ENCODE data around the gene SSR4.

The SSR4 gene

DNA sequence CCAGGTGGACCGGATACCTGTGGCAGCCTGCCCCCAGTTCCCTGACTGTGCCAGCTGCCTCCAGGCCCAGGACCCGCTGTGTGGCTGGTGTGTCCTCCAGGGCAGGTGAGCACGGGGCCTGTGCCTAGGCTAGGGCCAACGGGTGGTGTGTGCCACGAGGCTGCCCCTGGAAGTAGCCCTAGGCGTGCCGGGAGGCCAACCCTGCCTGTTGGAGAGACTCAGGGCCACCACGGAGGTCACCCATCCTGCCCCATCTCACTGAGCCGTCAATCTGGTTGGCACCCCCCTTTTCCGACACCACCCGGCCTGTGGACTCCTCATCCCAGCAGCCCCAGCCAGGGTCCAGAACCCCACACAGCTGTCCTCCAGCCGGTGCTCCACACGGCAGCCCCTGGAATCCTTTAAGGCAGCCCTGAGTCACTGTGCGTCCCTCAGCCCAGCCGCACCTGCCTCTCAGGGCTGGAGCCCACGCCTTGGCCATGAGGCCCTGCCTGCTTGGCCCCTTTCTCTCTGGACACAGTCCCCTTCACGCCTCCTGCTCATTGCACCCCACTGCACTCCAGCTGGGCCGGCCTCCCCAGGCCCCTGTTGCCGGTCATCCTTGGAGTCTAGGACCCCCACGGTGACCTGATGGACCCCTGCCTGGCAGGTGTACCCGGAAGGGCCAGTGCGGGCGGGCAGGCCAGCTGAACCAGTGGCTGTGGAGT, 25.2 kb upstream of the SSR4 start:
- no peak for DNase-seq (ENCODE audit: low read depth in 2 of 2)

DNA sequence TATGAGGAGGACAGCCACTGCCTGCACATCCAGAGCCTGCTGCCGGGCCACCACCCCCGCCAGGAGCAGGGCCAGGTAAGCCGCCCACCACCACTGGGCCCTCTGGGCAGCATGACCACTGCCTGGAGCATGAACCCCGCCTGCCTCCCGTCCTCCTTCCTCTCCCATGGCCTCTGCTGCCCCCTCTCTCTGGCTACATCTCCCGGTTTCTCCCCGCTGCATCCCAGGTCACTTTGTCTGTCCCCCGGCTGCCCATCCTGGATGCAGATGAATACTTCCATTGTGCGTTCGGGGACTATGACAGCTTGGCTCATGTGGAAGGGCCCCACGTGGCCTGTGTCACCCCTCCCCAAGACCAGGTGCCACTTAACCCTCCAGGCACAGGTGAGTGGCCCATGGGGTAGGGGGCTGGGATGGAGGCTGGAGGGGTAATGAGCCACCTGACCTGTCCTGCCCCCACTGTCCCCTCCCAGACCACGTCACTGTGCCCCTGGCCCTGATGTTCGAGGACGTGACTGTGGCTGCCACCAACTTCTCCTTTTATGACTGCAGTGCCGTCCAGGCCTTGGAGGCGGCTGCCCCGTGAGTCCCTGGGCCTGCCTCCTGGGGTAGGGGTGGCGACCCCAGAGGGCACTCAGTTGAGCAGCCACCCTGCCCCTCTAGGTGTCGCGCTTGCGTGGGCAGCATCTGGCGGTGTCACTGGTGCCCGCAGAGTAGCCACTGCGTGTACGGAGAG, 24.4 kb upstream of the SSR4 start:
- DNase-seq (ENCODE audit: low read depth in 2 of 2), result no peak

- no peak for DNase-seq (ENCODE audit: low read depth in 2 of 2)
Measured at GRCh38 chrX:153770601-153771414, 23.7 kb upstream of the SSR4 start.

- DNase-seq (ENCODE audit: low read depth in 2 of 2), result no peak
Measured at GRCh38 chrX:153771415-153772315, 22.8 kb upstream of the SSR4 start.

DNA sequence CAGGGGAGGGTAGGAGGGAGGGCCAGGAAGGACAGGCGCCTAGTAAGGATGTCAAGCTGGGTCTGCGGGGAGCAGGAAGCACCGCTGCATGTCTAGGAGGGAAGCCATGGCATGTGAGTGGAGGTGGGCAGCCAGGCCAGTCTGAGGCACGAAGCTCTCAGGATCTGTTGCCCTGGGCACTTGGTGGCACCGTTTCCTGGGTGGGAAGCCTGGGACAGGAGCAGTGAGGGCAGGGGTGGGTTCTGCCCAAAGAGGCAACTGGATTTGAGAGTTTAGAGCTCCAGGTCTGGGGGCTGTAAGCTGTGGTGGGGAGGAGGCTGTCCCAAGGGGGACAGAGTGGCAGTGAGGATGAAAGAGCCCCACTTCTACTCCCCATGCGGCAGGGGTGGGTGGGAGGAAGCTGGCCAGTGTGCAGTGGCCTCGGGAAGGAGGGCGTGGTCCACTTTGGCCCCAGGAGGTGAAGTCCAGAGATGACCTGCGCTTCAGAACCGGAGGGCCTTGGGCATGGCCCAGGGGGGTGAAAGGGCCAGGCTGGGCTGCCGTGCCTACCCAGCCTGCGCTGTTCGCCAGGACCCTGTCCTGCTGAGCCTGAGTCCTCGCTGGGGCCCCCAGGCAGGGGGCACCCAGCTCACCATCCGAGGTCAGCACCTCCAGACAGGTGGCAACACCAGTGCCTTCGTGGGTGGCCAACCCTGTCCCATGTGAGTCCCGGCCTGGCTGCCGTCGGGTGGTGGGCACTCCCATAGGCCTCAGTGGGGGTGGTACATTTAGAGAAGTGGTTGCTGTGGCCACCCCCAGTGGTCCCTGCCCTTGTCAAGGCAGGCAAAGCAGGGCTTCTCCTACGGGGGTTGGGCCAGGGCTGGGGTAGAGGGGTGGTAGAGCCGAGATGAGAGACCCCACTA, 21.9 kb upstream of the SSR4 start:
- DNase-seq (ENCODE audit: low read depth in 2 of 2), result no peak

- DNase-seq (ENCODE audit: low read depth in 2 of 2), result no peak
Measured at GRCh38 chrX:153773218-153773611, 21.3 kb upstream of the SSR4 start.

- no peak for DNase-seq (ENCODE audit: low read depth in 2 of 2)
Measured at GRCh38 chrX:153773741-153774575, 20.5 kb upstream of the SSR4 start.

- DNase-seq (ENCODE audit: low read depth in 2 of 2), result no peak
Measured at GRCh38 chrX:153774576-153775292, 19.7 kb upstream of the SSR4 start.

DNA sequence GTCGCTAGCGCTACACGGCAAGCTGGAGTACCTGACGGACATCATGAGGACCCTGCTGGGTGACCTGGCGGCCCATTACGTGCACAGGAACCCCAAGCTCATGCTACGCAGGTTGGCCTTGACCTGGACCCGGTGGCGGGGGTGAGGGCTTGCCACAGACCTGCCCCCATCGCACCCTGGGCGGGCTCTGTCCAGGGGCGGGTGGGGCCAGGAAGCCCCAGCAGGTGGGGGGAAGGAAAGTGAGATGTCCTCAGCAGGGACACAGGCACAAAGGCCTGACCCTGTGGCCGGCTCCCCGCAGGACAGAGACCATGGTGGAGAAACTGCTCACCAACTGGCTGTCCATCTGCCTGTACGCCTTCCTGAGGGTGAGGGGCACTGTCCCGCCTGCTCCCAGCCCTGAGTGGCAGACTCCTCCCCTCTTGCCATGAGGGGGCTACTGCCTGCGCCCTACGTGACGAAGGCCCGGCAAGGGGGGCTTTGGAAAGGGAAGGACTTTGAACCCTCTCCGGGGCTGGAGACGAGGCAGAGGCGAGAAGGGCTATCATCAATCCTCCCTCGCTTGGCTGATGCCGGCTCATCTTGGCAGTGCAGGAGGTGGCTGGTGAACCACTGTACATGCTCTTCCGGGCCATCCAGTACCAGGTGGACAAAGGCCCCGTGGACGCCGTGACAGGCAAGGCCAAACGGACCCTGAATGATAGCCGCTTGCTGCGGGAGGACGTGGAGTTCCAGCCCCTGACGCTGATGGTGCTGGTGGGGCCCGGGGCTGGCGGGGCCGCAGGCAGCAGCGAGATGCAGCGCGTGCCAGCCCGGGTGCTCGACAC, 19.0 kb upstream of the SSR4 start:
- no peak for DNase-seq (ENCODE audit: low read depth in 2 of 2)

- no peak for DNase-seq (ENCODE audit: low read depth in 2 of 2)
Measured at GRCh38 chrX:153776120-153776599, 18.3 kb upstream of the SSR4 start.

DNA sequence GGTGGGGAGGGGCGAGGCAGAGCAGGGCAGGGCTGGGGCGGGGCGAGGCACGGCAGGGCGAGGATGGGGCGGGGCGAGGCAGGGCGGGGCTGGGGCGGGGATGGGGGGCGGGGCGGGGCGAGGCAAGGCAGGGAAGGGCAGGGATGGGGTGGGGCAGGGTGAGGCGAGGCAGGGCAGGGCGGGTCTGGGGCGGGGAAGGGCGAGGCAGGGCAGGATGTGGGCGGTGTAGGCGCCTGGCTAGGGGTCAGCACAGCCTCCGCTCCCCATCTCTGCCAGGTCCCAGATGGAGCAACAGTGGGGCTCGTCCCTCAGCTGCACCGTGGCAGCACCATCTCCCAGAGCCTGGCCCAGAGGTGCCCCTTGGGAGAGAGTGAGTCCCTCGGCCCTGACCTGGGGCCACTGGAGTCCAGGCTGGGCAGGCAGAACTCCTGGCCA, 17.8 kb upstream of the SSR4 start:
- DNase-seq (ENCODE audit: low read depth in 2 of 2), result no peak

DNA sequence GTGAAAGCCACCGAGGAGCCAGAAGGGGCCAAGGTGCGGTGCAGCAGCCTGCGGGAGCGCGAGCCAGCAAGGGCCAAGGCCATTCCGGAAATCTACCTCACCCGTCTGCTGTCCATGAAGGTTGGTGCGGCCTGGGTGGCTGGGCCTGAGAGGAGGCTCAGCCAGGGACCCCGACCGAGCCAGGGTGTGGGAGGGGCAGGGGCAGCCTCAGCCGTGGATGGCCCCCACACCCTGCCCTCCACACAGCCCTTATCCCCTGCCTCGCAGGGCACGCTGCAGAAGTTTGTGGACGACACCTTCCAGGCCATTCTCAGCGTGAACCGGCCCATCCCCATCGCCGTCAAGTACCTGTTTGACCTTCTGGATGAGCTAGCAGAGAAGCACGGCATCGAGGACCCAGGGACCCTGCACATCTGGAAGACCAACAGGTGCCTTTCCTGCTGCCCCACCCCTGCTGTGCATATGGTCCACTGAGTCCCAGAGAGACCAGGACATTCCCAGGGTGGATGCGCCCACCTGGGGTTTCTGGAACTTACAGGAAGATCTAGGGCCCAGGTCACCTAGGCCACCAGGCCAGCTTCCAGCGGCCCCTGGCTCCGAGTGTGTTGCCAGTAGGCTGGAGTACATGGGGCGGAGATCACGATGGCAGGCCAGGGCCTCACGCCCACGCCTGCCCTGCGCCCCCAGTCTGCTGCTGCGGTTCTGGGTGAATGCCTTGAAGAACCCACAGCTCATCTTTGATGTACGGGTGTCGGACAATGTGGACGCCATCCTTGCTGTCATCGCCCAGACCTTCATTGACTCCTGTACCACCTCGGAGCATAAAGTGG, 17.0 kb upstream of the SSR4 start:
- no peak for DNase-seq (ENCODE audit: low read depth in 2 of 2)

DNA sequence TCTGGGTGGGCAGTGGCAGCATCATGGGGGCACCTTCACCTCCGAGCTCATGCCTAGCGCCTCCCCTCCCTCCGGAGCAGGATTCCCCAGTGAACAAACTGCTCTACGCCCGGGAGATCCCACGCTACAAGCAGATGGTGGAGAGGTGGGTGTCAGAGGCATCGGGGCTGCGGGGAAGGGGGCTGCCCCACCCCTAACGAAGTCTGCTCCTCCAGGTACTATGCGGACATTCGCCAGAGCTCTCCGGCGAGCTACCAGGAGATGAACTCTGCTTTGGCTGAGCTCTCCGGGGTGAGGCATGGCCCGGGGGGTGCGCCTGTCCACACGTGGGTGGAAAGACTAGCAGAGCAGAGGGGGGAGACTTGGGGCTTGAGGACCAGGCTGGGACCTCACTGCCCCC, 16.3 kb upstream of the SSR4 start:
- no peak for DNase-seq (ENCODE audit: low read depth in 2 of 2)

DNA sequence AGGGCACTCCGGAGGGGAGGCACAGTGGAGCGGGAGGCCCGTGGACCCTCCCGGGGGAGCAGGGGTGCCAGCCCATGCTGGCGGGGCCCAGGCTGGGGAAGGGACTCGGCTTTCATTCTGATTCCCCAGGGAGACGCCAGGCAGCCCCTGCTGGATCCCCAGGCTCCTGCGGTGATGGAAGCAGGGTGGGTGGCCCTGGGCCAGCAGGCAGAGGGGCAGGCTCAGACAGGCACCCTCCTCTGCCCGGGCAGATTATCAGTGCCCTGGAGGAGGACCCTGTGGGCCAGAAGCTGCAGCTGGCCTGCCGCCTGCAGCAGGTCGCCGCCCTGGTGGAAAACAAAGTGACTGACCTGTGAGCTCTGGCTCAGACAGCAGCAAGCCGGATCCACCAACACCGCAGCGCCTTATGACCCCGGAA, 15.8 kb upstream of the SSR4 start:
- no peak for DNase-seq (ENCODE audit: low read depth in 2 of 2)

DNA sequence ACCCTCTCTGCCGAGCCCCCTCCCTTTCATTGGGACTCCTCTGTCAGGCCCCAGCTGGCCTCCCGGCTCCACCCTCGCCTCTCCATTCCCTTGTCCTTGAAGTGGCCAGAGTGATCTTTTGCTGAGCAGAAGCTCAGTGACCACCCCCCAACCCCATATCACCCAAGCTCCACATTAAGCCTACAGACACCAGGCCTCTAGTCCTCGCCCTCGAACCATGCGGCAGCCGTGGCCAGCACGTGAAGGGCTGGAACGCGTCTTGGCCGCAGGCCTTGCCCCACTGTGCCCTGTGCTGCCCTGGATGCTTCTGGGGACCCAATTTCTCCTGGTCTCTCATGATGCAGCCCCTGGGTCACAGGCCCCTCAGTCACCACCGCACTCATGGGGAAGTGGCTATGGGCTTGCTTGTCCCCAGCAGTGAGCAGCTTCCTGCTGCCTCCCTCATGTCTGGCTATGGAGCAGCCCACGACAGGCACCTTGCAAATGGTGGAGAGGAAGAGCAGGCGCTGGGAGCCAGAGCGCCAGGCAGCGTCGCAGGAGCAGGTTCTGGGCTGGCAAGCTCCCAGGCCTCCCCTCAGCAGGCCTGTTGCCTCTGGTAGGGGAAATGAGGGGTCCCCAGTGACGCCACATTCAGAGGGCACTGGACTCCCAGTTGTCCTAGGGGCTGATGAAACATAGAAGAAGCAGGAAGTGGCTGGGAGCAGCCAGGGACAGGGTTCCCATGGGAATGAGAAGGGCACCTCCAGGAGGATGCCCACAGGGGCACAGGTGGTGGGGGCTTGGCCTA, 14.4 kb upstream of the SSR4 start:
- DNase-seq (ENCODE audit: low read depth in 2 of 2), result no peak

All from stimulated activated CD8-positive, alpha-beta memory T cell treated with anti-CD3 and anti-CD28 coated beads, Interleukin-2, amount 100 ng/mL, for 1 hour (primary cell).